GM18858 (cell line): ENCODE measurements around the gene PSMD11.

Experiments
- ATAC-seq: cut with Tn5 transposase; IDR thresholded peaks from one replicate; pipeline ENCODE4 v1.9.1; 2021; ENCODE audit not compliant: unreplicated experiment

PSMD11 gene

DNA sequence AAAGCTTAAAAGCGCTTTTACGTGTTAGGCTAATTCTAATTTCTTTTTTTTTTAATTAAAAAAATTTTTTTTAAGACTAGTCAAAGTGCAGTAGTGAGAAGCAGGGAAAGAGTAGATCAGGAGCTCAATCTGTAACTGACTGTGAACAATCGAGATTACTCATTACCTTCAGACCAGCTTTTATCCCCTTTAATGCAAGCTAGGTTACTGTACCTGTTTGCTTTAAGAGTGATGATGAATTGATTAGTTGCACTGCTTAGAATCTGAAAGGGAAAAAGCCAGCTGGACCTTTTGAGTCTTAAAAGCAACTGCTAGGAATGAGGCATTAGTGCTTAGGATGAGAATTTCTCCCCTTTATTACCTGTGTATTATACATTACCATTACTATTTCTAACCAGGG lies 19.0 kb downstream of the PSMD11 start:
- ATAC-seq = no peak

GRCh38 chr17:32464374-32464773 lies 20.1 kb downstream of the PSMD11 start:
- ATAC-seq = no peak

DNA sequence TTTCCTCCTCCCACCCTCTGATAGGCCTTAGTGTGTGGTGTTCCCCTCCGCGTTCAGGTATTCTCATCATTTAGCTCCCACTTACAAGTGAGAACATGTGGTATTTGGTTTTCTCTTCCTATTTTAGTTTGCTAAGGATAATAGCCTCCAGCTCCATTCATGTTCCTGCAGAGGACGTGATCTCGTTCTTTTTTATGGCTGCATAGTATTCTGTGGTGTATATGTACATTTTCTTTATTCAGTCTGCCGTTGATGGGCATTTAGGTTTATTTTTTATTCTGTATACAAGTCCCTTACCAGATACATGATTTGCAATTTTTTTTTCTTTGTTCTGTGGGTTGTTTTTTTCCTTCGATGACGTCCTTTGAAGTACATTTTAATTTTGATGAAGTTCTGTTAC lies 23.6 kb downstream of the PSMD11 start:
- ATAC-seq = no peak

DNA sequence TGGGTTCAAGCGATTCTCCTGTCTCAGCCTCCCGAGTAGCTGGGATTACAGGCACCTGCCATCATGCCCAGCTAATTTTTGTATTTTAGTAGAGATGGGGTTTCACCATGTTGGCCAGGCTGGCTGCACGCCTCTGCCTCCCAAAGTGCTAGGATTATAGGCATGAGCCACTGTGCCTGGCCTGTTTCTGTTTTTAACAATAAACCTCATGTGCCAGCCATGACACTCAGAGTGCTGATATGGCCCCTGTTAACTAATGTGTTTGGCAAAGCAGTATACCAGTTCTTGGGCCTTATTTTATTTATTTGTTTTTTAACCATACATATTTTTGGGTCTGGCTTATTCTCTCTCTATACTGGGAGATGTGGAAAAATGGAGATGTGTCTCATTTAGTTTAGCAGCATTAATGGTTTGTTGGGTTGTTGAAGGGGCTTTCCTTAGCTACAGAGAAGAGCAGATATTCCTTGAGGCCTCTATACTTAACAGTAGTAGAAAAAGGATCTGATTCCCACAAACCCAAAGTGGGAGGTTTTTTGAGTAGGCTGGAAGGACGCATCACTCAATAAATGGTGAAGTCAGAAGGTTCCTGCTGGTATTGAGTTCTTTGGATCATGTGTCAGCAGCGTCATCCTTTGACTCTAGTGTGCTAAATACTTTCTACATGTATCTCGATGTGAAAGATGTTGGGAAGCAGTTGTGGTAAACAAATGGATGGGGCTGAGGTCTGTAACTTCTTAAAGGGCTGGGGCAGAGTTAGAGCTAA lies 26.3 kb downstream of the PSMD11 start:
- ATAC-seq = no peak

- ATAC-seq = no peak
These were observed 27.3 kb downstream of the PSMD11 start for GRCh38 chr17:32471652-32472051.

GRCh38 chr17:32475258-32475657 lies 30.9 kb downstream of the PSMD11 start:
- ATAC-seq = no peak

DNA sequence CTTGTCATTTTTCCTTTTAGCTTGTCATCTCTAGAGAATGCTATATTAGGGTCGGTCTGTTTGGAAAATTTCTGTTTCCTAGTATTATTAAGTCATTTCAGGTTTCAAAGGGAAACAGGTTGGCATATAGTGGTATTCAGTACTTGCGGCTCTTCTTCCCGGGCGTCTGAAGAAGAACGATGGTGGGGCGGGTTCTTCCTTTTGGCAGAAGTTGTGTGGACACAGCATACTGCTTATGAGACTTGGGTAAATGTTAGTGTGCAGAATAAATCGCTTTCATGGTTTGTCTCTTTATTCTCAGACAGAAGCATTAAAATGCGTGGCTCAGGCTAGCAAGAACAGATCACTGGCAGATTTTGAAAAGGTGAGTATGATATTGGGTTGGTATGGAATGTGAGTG lies 32.9 kb downstream of the PSMD11 start:
- no peak for ATAC-seq

- no peak for ATAC-seq
These were observed 34.8 kb downstream of the PSMD11 start for GRCh38 chr17:32479074-32479617.

- no peak for ATAC-seq
These were observed 36.9 kb downstream of the PSMD11 start for GRCh38 chr17:32481193-32481592.

DNA sequence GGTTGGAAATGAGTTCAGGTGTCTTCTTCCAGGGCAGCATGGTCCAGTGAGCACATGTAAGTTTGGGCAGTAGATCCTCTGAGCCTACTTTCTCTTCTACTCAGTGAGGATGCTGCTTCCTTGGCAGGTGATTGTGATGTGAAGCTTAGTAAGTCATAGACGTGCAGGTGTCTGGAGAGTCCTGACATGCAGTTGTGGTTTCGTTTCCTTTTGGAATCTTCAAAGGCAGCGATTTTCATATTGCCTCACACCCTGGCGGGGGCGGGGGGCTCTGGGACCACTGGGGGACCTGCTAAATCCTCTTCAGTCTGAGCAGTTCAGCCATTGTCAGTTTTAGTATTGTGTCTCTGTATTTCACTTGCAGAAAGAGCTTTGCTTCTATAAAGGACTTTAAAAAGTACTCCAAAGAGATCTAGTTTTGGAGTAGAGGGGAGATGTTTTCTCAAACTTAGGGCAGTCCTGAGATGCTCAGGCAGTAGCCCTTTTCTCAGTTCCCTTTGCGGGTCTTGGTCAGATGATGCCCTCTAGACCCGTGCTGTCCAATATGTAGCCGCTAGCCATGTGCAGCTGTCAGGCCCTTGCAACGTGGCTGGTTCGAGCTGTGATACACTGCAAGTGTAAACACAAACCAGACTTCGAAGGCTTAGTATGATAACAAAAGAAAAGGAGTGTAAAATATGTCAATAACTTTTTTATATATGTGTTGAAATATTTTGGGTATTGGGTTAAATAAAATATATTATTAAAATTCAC lies 38.4 kb downstream of the PSMD11 start:
- no peak for ATAC-seq

DNA sequence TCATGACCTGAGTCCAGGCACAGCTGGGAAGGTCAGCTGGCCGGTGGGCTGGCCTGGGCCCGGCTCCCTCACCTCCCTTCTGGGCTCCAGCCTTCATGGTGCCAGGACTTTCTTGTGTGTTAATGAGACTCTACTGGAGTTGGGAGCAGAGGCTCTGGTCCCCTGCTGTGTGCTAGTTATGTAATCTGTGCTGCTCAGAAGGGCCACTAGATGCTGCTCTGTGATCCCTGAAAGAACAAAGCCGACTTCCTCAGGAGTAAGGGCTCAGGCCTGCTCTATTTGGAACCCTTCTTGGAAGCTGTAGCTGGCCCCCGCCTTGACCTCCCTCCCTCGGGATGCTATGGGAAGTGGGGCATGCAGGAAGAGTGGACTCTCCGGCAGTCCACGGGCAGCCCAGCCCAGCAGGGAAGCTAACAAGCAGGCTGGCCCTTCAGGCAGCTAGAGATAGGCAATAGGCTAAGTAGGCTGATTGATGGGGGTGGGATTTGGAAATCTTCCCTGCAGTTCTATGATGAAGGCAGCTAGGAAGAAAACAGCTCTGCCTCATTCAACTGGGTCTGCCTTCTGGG lies 39.2 kb downstream of the PSMD11 start:
- no peak for ATAC-seq

- no peak for ATAC-seq
These were observed 39.7 kb downstream of the PSMD11 start for GRCh38 chr17:32484041-32484461.

- no peak for ATAC-seq
These were observed 40.3 kb downstream of the PSMD11 start for GRCh38 chr17:32484628-32485027.

DNA sequence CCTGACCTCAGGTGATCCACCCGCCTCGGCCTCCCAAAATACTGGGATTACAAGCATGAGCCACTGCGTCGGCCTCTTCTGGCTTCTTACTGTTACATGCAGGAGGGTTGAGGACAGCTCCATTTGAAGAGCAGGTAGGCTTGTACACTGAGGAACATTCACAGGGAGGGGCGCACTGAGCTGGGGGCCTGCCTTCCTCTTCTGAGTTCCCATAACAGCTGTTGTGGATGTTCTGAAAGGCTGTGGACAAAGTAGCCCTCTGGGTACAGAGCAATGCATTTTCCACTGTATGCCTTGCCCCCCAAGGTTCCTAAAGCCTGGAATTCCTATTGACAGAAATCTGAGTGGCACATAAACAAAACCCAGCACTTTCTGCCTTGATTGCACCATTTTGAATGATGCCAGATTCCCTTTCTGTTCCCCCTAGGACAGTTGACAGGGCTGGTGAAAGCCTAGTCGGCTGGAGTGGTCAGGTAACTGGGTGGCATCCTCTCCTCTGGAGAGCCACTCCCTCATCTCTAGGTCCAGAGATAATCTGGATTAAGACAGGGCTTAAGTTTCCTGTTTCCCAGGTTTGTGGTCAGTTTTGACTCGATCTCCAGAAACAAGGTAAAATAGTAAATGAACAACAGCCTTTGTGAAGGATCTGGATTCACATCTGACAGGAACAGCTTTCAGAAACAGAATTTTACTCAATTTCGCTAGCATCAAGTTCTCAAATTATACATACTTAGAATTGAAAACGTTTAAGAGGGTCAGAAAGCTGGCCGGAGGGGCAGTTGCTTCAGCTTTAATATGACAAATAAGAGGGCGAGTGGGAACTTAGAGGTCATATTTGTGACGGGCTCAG lies 41.2 kb downstream of the PSMD11 start:
- no peak for ATAC-seq

- peak; percentile 36 for ATAC-seq
These were observed 41.9 kb downstream of the PSMD11 start for GRCh38 chr17:32486111-32486700.

- peak; percentile 24 for ATAC-seq
These were observed 42.6 kb downstream of the PSMD11 start, which contains the start of gene CDK5R1 for GRCh38 chr17:32486701-32487472. TSS of gene CDK5R1 (plus strand) at chr17:32486993. CDS start at chr17:32487621, 628 bp downstream.

DNA sequence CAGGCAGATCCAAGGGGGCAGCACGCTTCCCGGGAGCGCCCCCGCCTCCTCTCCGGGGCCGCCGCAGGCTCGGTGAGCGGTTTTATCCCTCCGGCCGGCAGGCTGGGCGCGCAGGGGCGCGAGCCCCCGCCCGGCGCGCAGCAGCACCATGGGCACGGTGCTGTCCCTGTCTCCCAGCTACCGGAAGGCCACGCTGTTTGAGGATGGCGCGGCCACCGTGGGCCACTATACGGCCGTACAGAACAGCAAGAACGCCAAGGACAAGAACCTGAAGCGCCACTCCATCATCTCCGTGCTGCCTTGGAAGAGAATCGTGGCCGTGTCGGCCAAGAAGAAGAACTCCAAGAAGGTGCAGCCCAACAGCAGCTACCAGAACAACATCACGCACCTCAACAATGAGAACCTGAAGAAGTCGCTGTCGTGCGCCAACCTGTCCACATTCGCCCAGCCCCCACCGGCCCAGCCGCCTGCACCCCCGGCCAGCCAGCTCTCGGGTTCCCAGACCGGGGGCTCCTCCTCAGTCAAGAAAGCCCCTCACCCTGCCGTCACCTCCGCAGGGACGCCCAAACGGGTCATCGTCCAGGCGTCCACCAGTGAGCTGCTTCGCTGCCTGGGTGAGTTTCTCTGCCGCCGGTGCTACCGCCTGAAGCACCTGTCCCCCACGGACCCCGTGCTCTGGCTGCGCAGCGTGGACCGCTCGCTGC lies 43.3 kb downstream of the PSMD11 start:
- ATAC-seq = no peak

- ATAC-seq = no peak
These were observed 43.9 kb downstream of the PSMD11 start for GRCh38 chr17:32488177-32488542.

GRCh38 chr17:32488604-32489180 lies 44.4 kb downstream of the PSMD11 start:
- no peak for ATAC-seq
